ENCODE results near the gene GPRC5A.

The GPRC5A gene

DNA sequence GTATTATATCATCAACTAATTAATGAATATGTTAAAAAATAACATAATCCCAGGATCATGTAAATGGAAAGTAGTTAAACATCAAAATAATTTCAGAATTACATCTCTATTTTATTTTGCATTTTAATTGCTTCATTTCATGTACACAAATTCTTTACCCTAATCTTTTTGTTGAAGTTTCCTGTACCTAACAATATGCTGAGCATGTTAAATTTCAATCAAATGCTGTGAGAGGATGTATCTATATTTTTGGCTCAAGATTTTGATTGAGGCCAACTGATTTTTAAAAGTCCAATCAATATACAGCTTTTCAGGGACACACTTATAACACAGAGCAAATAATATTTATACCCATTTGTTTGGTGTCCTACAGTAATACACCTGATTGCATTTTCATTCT lies 54.2 kb downstream of the GPRC5A start:
- DNase-seq, result no peak

DNA sequence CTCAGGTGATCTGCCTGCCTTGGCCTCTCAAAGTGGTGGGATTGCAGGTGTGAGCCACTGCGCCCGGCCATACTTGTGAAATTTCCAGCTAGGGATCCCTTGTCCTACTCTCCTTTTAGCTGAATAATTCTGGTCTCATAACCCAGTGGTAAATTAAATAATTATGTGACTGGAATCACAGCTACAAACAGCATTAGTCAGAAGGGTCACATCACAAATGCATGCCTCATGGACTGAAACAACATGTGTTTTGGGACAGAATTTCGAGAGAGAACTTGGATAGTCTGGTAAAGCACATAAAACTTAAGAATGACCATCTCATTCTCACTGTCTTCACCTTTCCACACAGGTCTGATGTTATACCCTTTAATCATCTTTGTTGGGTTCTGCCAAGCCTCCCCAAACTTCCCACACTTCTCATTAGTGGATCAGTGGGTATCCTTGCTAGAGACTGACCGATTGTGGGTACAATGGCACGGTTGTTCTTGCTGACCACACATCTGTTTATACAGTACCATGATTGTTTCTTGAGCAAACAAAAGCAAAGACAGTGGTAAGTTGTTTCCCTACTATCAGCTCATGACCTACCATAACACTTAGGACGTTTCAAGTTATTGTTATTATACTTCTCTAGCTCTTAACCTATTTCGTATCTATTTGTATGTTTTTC lies 55.5 kb downstream of the GPRC5A start:
- no peak for DNase-seq

- no peak for DNase-seq
These were observed 56.5 kb downstream of the GPRC5A start for GRCh38 chr12:12947902-12948301.

GRCh38 chr12:12951504-12951903 lies 60.1 kb downstream of the GPRC5A start:
- no peak for DNase-seq

DNA sequence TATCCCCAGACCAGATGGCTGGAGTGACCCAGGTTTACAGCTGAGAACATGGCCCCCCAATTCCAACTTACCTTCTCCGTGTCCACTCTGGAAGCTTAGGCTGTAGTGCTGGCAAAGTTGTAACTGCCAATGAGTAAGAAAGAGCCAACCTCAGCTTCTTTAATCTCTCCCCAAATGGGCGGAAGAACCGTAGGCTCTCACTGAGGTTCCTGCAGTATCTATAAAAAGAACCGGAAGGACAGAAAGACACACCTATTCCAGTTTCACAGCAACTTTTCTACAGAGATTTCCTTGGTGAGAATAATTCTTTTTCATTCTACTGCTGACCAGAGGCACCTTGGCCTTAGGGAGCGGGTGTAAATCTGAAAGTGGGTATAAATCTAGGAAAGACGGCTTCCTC lies 60.7 kb downstream of the GPRC5A start, which contains the start of gene GPRC5D:
GPRC5D (minus strand) TSS at position 135 of the 400 bp plus-strand sequence. CDS start 1,786 bp downstream, outside the sequence.
- no peak for DNase-seq

GRCh38 chr12:12954356-12954755 lies 63.0 kb downstream of the GPRC5A start:
- peak; percentile 1 for DNase-seq

- DNase-seq, result no peak
These were observed 63.7 kb downstream of the GPRC5A start for GRCh38 chr12:12954878-12955625.

DNA sequence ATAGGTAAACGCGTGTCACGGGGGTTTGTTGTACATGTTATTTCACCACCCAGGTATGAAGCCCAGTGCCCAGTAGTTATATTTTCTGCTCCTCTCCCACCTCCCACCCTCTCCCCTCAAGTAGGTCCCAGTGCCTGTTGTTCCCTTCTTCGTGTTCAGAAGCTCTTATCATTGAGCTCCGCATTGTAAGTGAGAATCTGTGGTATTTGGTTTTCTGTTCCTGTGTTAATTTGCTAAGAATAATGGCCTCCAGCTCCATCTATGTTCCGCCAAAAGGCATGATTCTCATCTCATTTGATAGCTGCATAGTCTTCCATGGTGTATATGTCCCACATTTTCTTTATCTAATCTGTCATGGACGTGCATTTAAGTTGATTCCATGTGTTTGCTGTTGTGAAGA lies 67.5 kb downstream of the GPRC5A start:
- no peak for DNase-seq

- no peak for DNase-seq
These were observed 69.4 kb downstream of the GPRC5A start for GRCh38 chr12:12960639-12961209.

DNA sequence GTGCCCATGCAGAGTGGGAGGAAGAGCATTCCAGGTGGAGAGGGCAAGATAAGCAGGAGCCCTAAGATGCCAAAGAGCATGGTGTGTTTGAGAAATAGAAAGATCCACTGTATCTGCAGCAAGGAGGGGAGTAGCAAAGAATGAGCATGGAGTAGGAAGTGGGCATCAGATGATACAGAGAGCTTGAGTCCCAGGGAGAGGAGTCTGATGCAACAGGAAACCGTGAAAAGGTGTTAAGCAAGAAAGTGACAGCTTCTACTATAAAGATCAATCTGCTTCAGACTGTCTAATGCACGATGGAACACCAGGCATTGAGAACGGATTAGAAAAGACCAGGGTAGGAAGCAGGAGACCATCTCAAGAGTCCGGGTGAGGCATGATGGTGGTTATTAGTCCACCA lies 72.9 kb downstream of the GPRC5A start:
- no peak for DNase-seq

DNA sequence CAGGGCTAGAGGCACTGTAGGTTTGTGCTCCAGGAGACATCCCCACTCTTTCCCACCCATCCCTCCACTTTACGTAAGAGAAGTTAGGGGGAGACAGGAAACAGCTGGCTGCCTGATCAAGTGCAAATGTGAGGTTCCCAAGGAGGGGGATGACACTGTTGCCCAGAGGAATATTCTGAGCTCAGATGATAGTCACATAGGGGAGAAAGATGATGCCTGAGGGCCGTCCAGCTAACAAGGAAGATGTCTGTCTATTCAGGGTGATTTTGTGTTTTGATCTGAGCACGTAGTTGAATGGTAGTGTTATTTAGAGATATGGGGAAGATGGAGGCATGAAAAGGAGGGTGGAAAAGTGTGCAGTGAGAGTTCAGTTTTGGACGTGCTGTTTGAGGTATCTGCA lies 74.5 kb downstream of the GPRC5A start:
- DNase-seq, result no peak

Data from NCI-H69 (cell line).